ENCODE measurements around the gene GAS6. TPM values are rescaled to one million over a fixed set of nuclear protein-coding genes. Genes with fewer than 3 reads are reported as not detected.

Gene GAS6
- total RNA-seq, 6 donors from 2014 or later, result 129 to 299 (median 180) TPM

DNA sequence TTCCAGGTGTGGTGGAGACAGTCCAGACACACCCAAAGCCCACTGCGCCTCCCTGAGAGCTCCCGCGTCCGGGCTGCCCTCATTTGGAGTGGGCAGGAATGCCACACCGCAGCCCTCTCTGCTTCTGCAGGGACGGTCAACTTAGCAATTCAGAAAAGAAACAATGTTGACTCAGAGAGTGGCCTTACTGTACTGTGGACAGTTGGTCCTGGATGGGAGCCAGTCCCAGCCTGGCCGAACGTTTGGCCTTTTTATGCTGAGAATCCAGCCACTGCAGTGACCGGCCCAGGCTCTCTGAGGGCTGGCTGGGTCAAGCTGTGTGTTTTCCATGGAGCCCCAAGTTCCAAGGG is 7.2 kb downstream of the GAS6 start:
- DNase-seq (peak in 1 of 2 donors; percentile 49), ATAC-seq (ENCODE audit: low FRiP score in 2 of 2) (no peak)
- 43 to 69% methylated on average over 6 to 9 of the region's 9 CpGs for WGBS, 2 donors
- TF ChIP-seq POLR2A (IDR thresholded peaks at IDR 0.05), result no peak
- TF ChIP-seq, protein P1, sequence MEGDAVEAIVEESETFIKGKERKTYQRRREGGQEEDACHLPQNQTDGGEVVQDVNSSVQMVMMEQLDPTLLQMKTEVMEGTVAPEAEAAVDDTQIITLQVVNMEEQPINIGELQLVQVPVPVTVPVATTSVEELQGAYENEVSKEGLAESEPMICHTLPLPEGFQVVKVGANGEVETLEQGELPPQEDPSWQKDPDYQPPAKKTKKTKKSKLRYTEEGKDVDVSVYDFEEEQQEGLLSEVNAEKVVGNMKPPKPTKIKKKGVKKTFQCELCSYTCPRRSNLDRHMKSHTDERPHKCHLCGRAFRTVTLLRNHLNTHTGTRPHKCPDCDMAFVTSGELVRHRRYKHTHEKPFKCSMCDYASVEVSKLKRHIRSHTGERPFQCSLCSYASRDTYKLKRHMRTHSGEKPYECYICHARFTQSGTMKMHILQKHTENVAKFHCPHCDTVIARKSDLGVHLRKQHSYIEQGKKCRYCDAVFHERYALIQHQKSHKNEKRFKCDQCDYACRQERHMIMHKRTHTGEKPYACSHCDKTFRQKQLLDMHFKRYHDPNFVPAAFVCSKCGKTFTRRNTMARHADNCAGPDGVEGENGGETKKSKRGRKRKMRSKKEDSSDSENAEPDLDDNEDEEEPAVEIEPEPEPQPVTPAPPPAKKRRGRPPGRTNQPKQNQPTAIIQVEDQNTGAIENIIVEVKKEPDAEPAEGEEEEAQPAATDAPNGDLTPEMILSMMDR (IDR thresholded peaks at IDR 0.05), result no peak
- peak; percentile 1 to 3 for TF ChIP-seq POLR2AphosphoS5 (IDR thresholded peaks at IDR 0.05)
- TF ChIP-seq EP300 (IDR thresholded peaks at IDR 0.05), result no peak
- H3K4me3 ChIP-seq, result no peak overlapping the region
- no peaks in the 10 kb centered on the region for H3K27me3 ChIP-seq
- no peak overlapping the region for H3K27ac ChIP-seq
- no peaks in the 10 kb centered on the region for H3K9me3 ChIP-seq
- H3K4me1 ChIP-seq, result peaks cover 52 to 73% (median 66%) of the 10 kb centered on the region in 4 donors
- no peaks in the 10 kb centered on the region for H3K36me3 ChIP-seq

DNA sequence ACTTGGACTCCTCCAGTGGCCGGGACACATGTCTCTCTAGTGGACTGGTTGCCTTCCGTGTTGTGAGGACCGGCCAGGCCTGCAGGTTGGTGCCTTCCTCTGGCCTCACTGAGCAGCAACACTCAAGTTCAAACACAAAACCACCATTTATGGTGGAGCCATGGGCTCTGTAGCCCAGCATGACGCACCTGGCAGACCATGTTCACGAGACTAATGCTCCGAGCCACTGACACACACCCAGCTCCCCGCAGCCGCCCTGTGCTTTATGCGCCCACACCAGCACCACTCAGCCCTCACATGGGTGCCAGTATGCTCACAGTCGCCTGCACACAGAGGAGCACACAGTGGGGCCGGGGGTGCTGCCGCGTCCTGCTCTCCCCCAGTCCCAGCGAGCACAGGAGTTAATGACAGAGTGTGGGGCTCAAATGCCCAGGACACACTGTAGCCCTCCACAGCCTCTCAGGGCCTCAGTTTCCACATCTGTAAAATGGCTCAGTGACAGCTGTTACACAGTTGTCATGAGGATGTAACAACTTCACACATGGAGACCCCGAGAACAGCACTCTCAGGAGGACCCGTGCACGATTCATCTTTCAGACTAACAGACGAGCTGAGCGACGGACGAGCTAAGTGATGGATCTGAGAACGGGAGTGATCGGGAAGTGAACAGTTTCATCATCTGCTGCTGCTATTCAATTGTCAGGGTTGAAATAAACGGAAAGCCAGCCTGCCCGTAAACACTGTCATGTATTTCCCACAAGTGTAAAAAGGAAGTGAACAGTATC is 7.8 kb downstream of the GAS6 start:
- peak in 1 of 2 donors; percentile 68 for DNase-seq
- Histone ChIP-seq H3K4me1 (peaks cover 47 to 67% (median 62%) of the 10 kb centered on the region in 4 donors), H3K36me3 (no peaks in the 10 kb centered on the region), H3K27ac (peak overlapping the region in 2 of 4 donors; percentile 17 to 42), H3K4me3 (no peak overlapping the region), H3K9me3 (no peaks in the 10 kb centered on the region), H3K27me3 (no peaks in the 10 kb centered on the region)
- TF ChIP-seq POLR2AphosphoS5 (IDR thresholded peaks at IDR 0.05), result peak in 1 of 2 donors; percentile 18
- no peak for TF ChIP-seq POLR2A (IDR thresholded peaks at IDR 0.05)
- WGBS, 2 donors, result 72 to 79% methylated on average over 17 to 25 of the region's 25 CpGs
- no peak for ATAC-seq (ENCODE audit: low FRiP score in 2 of 2)

DNA sequence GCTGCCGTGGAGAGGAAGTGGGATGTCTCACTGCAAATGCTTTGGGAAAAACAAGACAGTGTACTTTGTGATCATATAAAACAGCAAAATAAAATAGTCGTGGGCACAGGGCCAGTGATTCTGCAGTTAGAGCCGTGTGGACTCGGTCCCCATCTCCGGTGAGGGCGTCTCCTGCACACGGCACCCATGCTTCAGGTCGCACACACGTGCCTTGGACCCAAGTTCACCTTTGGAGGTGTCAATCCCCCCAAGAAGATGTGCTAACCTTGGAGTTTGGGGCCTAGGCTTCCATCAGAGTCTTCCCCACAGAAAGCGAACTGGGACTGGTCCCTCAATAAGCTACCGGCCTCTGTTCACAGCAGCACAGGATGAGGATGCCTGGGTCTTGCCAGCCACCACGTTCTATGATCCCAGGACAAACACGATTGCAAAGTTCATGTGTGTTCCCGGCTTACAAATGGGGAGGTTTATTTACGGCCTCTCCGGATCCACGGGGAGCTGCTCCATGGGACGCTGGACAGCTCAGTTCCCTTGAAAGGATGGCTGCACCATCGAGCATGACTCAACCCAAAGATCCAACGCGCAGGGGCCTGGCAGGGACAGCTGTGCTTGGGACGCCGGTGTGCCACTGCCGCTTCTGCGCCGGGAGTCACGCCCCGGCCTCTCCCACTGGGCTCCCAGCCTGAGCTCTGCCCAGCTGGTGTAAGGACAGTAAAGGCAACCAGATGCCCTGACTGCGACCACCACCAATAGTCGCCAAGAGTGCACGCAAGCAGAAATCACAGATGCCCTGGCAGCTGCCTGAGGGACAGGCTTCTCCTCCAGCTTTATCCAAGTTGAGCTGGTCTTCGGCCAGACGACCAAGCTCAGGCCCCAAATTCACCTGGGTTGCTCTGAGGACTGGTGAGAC is 8.6 kb downstream of the GAS6 start:
- peaks cover 40 to 59% (median 55%) of the 10 kb centered on the region in 4 donors for H3K4me1 ChIP-seq
- H3K36me3 ChIP-seq, result no peaks in the 10 kb centered on the region
- peak overlapping the region in 2 of 4 donors; percentile 42 to 49 for H3K27ac ChIP-seq
- no peak overlapping the region for H3K4me3 ChIP-seq
- TF ChIP-seq POLR2A (IDR thresholded peaks at IDR 0.05), result no peak
- TF ChIP-seq, protein P1 (IDR thresholded peaks at IDR 0.05), result no peak
- no peak for TF ChIP-seq EP300 (IDR thresholded peaks at IDR 0.05)
- no peak for TF ChIP-seq POLR2AphosphoS5 (IDR thresholded peaks at IDR 0.05)
- ATAC-seq (ENCODE audit: low FRiP score in 2 of 2), result peak in 1 of 2 donors; percentile 14
- DNase-seq, result peak in 1 of 2 donors; percentile 67
- H3K9me3 ChIP-seq, result no peaks in the 10 kb centered on the region
- WGBS, 2 donors, result 69 to 76% methylated on average over 27 to 33 of the region's 33 CpGs
- no peaks in the 10 kb centered on the region for H3K27me3 ChIP-seq

DNA sequence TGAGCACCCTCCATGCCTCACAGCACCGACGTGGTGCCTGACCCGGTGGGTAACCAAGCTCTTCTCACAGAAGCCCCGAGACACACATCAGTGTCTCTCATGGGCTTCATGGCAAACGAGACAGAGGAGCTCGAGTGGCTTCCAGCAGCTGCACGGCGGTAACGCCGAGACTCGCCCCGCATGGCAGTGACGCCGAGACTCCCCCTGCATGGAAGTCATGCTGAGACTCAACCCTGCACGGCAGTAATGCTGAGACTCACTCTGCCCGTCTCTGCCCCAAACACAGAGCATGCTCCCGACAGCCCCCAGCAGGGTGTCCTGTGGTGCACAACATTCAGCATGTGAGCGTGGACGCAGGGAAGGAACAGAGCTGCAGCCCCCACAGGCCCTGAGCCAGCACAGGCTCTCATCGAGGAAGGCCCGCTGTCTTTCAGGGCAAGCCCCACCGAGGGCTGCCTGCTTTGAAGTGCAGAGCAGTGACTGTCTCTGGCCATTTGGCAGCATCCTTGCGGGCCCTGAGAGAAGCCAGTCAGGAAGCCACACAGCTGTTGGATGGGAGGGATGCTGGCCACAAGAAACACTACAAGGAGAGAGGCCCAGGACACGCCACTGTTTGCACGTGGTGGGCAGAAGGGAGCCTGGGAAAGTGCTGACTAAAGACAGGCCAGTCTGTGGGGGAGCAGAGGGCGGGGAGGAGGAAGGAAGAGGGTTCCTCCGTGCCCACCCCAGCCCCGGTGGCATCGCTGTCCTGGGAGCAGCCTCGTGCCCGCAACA is 9.5 kb downstream of the GAS6 start:
- H3K27ac ChIP-seq, result peak overlapping the region in 3 of 4 donors; percentile 12 to 49 (median 42)
- TF ChIP-seq EP300 (IDR thresholded peaks at IDR 0.05) (no peak), POLR2A (IDR thresholded peaks at IDR 0.05) (no peak), POLR2AphosphoS5 (IDR thresholded peaks at IDR 0.05) (no peak)
- TF ChIP-seq, protein P1 (IDR thresholded peaks at IDR 0.05), result no peak
- WGBS, 2 donors, result 26 to 48% methylated on average over 11 to 27 of the region's 31 CpGs
- DNase-seq, result peak in 1 of 2 donors; percentile 75
- H3K4me3 ChIP-seq, result no peak overlapping the region
- no peaks in the 10 kb centered on the region for H3K9me3 ChIP-seq
- H3K36me3 ChIP-seq, result no peaks in the 10 kb centered on the region
- H3K27me3 ChIP-seq, result no peaks in the 10 kb centered on the region
- ATAC-seq (ENCODE audit: low FRiP score in 2 of 2), result peak; percentile 6 to 63
- peaks cover 36 to 55% (median 51%) of the 10 kb centered on the region in 4 donors for H3K4me1 ChIP-seq

Measured in upper lobe of left lung (tissue), 6 donors.